HS-27A (cell line): ENCODE results near the gene CDK16.
"Not testable (repeated sequence)": the region's sequence is repeated elsewhere in the genome, so short reads cannot be mapped to it uniquely, and the experiment has no call there.

Experiments
- DNase-seq: peaks from one replicate; pipeline ENCODE4 v3.0.0-alpha.2; 2012; ENCODE audit warnings: low read depth, missing footprints

CDK16 gene

GRCh38 chrX:47250017-47250347 is 31.5 kb downstream of the CDK16 start:
- no peak for DNase-seq

GRCh38 chrX:47257620-47258019 is 39.1 kb downstream of the CDK16 start:
- not testable (repeated sequence) for DNase-seq

DNA sequence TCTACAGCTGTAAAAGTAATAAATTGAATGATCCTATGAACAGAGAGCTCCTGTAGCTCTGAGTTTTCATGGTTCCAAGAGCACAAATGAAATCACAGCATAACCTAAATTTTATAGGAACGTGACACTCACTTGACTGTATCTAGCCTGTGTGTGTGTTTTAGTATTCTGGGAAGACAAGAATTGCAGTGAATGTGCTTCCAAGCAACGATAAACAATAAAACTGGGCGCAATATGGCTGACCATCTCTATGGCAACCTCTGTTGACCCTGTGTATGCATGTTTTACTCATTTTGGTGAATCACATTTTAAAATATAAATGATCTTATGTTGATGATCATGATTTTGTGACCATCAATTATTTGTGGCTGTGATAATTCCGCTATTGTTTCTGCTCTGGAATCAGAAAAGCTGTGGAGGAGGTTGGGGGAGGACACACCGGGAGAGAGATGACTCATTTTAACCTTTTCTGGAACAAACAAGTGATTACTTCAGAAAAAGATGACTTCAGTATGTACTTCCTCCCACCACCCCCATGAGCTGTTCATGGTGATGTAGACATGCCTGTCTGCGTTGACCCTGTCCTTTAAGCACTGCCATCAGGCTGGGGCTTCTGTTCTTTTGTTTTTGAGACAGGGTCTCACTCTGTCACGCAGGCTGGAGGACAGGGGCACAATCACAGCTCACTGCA is 46.1 kb downstream of the CDK16 start:
- DNase-seq, result no peak

- no peak for DNase-seq
These were observed 48.2 kb downstream of the CDK16 start for GRCh38 chrX:47266643-47267042.

- no peak for DNase-seq
These were observed 53.5 kb downstream of the CDK16 start for GRCh38 chrX:47272013-47272408.

DNA sequence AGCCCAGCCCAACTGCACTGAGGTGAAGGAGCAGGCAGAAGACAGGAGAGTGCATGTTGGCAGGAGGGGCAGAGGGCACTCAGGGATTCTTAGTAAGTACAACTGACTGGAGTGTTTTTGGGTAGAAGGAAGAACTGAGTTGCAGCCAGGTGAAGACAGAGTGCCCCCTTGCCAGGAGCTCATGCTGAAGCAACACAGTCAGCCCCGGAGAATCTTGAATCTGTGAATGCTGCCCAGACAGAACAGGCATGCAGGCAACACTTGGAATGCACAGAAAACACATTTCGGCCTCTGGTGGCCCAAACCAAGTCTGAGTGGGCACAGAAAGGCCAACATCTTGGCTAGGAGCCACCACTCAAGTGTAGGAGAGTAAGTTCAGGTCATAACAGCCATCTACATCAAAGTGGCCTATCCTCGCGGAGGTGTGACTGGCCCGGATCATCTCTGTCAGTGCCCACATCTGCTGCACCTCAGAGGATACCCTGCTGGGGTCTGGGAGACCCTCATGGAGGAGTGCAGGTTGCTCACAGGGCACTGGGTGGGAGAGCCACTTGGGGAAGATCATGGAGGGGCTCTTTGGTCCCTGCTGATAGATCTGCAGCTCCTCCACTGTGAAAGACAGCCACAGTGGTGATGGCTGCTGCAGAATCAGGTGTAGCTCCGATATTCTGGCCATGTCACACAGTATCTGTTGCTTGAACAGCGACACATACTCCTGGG is 54.7 kb downstream of the CDK16 start:
- no peak for DNase-seq

GRCh38 chrX:47278691-47279090 is 60.2 kb downstream of the CDK16 start:
- DNase-seq, result no peak
